GM23338 (cell line): ENCODE results near the gene PPFIBP1. TPM values are rescaled to one million over a fixed set of nuclear protein-coding genes. Genes with fewer than 3 reads are reported as not detected.

Experiments
- ATAC-seq: fragments of 200-7000 bp; cut with Tn5 transposase; 3 replicates; pipeline ENCODE4 v1.9.1; 2020
- DNase-seq: peaks from one replicate; pipeline ENCODE4 v3.0.0-alpha.2; 2015; ENCODE audit warnings: low spot score
- H2AFZ ChIP-seq: fragments of 200-600 bp; sonication (generic); 2 replicates; pipeline ENCODE4 v1.8.0; 2016; ENCODE audit warnings: antibody characterized with exemption, mild to moderate bottlenecking, moderate library complexity
- H3F3A ChIP-seq: fragments of 200-600 bp; sonication (generic); replicated peaks from 2 replicates; pipeline ENCODE4 v1.8.0; 2017; ENCODE audit warnings: antibody characterized with exemption, mixed run types, low read depth
- H3K27ac ChIP-seq: fragments of 200-600 bp; sonication (generic); 2 replicates; pipeline ENCODE4 v1.6.1; 2016; ENCODE audit warnings: low read depth
- H3K27me3 ChIP-seq: fragments of 200-600 bp; sonication (generic); 2 replicates; pipeline ENCODE4 v1.8.0; 2016; ENCODE audit warnings: mild to moderate bottlenecking, mixed run types, moderate library complexity; ENCODE audit not compliant: insufficient read depth
- H3K36me3 ChIP-seq: fragments of 200-600 bp; sonication (generic); 2 replicates; pipeline ENCODE4 v1.8.0; 2016; ENCODE audit warnings: mild to moderate bottlenecking; ENCODE audit not compliant: insufficient read depth
- H3K4me1 ChIP-seq: fragments of 200-600 bp; sonication (generic); 2 replicates; pipeline ENCODE4 v1.8.0; 2016; ENCODE audit warnings: mild to moderate bottlenecking, moderate library complexity; ENCODE audit not compliant: insufficient read depth
- H3K4me2 ChIP-seq: fragments of 200-600 bp; sonication (generic); 2 replicates; pipeline ENCODE4 v1.7.1; 2017; ENCODE audit warnings: mixed run types
- H3K4me3 ChIP-seq: fragments of 200-600 bp; sonication (generic); 2 replicates; pipeline ENCODE4 v1.6.1; 2016; ENCODE audit warnings: mixed run types
- H3K79me2 ChIP-seq: fragments of 200-600 bp; sonication (generic); replicated peaks from 2 replicates; pipeline ENCODE4 v1.8.0; 2017; ENCODE audit warnings: mild to moderate bottlenecking; ENCODE audit not compliant: insufficient read depth
- H3K9me2 ChIP-seq: fragments of 200-600 bp; sonication (generic); 2 replicates; pipeline ENCODE4 v1.8.0; 2017; ENCODE audit not compliant: insufficient read depth
- H4K20me1 ChIP-seq: fragments of 200-600 bp; sonication (generic); replicated peaks from 2 replicates; pipeline ENCODE4 v1.8.0; 2017; ENCODE audit warnings: mild to moderate bottlenecking; ENCODE audit not compliant: insufficient read depth
- H3K27ac Mint-ChIP-seq: 2 replicates; pipeline ENCODE4 v1.8.0; 2020; ENCODE audit warnings: inconsistent platforms, mild to moderate bottlenecking, moderate library complexity, mixed read lengths
- H3K27me3 Mint-ChIP-seq: 3 replicates; pipeline ENCODE4 v1.8.0; 2022; ENCODE audit warnings: low read depth, mild to moderate bottlenecking, moderate library complexity, mixed read lengths, inconsistent platforms; ENCODE audit not compliant: insufficient read depth, poor library complexity
- H3K36me3 Mint-ChIP-seq: 3 replicates; pipeline ENCODE4 v1.8.0; 2021; ENCODE audit warnings: low read depth, mild to moderate bottlenecking, inconsistent platforms, moderate library complexity, mixed read lengths
- H3K4me1 Mint-ChIP-seq: 3 replicates; pipeline ENCODE4 v1.8.0; 2020; ENCODE audit warnings: mild to moderate bottlenecking, inconsistent platforms, mixed read lengths
- H3K4me3 Mint-ChIP-seq: 3 replicates; pipeline ENCODE4 v1.8.0; 2021; ENCODE audit warnings: moderate library complexity, mild to moderate bottlenecking, inconsistent platforms, mixed read lengths
- H3K9me3 Mint-ChIP-seq: 3 replicates; pipeline ENCODE4 v1.8.0; 2020; ENCODE audit warnings: moderate library complexity, mild to moderate bottlenecking, inconsistent platforms, mixed read lengths
- CREB1 ChIP-seq: fragments of 250-450 bp; sonication (Bioruptor Pico); IDR thresholded peaks from 2 replicates; pipeline ENCODE4 v1.5.0; 2020; ENCODE audit warnings: low read depth, mild to moderate bottlenecking, moderate library complexity
- CTCF ChIP-seq, 2 experiments: fragments of 200-600 bp in 1 of 2; sonication (generic) in 1 of 2; conservative IDR thresholded peaks; 2 replicates each; pipeline versions ENCODE4 v1.5.1 to v1.6.1; 2016 to 2017; ENCODE audit warnings: antibody characterized with exemption in 2 of 2, low read depth in 2 of 2, mild to moderate bottlenecking in 2 of 2, moderate library complexity in 1 of 2
- ETS1 ChIP-seq: IDR thresholded peaks from 2 replicates; pipeline ENCODE4 v1.6.1; 2016; ENCODE audit warnings: antibody characterized with exemption
- EZH2phosphoT487 ChIP-seq: fragments of 200-600 bp; sonication (generic); IDR thresholded peaks from one replicate; pipeline ENCODE4 v1.8.1; 2018; ENCODE audit warnings: antibody characterized with exemption; ENCODE audit not compliant: unreplicated experiment
- JUNB ChIP-seq: IDR thresholded peaks from one replicate; pipeline ENCODE4 v1.6.1; 2016; ENCODE audit warnings: antibody characterized with exemption; ENCODE audit not compliant: unreplicated experiment
- NANOG ChIP-seq: IDR thresholded peaks from 2 replicates; pipeline ENCODE4 v1.6.1; 2016; ENCODE audit warnings: antibody characterized with exemption, borderline replicate concordance
- POLR2AphosphoS5 ChIP-seq: IDR thresholded peaks from 2 replicates; pipeline ENCODE4 v1.6.1; 2016; ENCODE audit warnings: antibody characterized with exemption, low read depth
- STAT1 ChIP-seq: IDR thresholded peaks from one replicate; pipeline ENCODE4 v1.6.1; 2016; ENCODE audit warnings: antibody characterized with exemption; ENCODE audit not compliant: unreplicated experiment
- ZNF331 ChIP-seq: fragments of 250-450 bp; sonication (Bioruptor Pico); IDR thresholded peaks from 2 replicates; pipeline ENCODE4 v1.5.0; 2020; ENCODE audit warnings: low read depth, mild to moderate bottlenecking, moderate library complexity
- polyA plus RNA-seq: library from polyadenylated mRNA; unstranded; fragments of >200 nt; fragmentation: Nextera tagmentation; extraction: Ambion mirVana; gene quantifications from 2 replicates; pipeline ENCODE4 v1.2.1, GENCODE V29; 2016
- total RNA-seq: library from RNA; depleted of rRNA; stranded (reverse); fragments of >200 nt; shearing (Covaris generic); gene quantifications from 2 replicates; pipeline ENCODE4 v1.2.3, GENCODE V29; 2014

Gene PPFIBP1
- total and polyA plus RNA-seq, 2 experiments from 2014 or later, result 33.2 to 41.9 TPM

GRCh38 chr12:27497446-27497845 is 26.6 kb upstream of the PPFIBP1 start:
- H3K4me3 ChIP-seq, result no peak overlapping the region
- no peaks in the 10 kb centered on the region for H3K4me1 ChIP-seq
- no peak overlapping the region for H3K27ac Mint-ChIP-seq
- H3K27me3 Mint-ChIP-seq, result no peaks in the 10 kb centered on the region
- H3K79me2 ChIP-seq, result no peaks in the 10 kb centered on the region
- no peaks in the 10 kb centered on the region for H3K36me3 Mint-ChIP-seq
- H3K27ac ChIP-seq, result no peak overlapping the region
- H3K4me3 Mint-ChIP-seq, result no peak overlapping the region
- H3K36me3 ChIP-seq, result no peaks in the 10 kb centered on the region
- H3K9me2 ChIP-seq, result no peaks in the 10 kb centered on the region
- TF ChIP-seq ZNF331 (CRISPR knock-in tag), result no peak
- TF ChIP-seq CTCF (conservative IDR thresholded peaks at IDR 0.05; ENCODE audit: low read depth in 2 of 2), result no peak
- TF ChIP-seq NANOG, result no peak
- TF ChIP-seq ETS1, result no peak
- TF ChIP-seq EZH2phosphoT487, result no peak
- no peak for TF ChIP-seq STAT1
- TF ChIP-seq POLR2AphosphoS5, result no peak
- no peak for TF ChIP-seq JUNB
- no peak overlapping the region for H2AFZ ChIP-seq
- no peaks in the 10 kb centered on the region for H3K27me3 ChIP-seq
- H3K9me3 Mint-ChIP-seq, result no peaks in the 10 kb centered on the region
- no peaks in the 10 kb centered on the region for H3F3A ChIP-seq
- H3K4me2 ChIP-seq, result no peak overlapping the region
- H4K20me1 ChIP-seq, result no peaks in the 10 kb centered on the region
- H3K4me1 Mint-ChIP-seq, result no peaks in the 10 kb centered on the region
- ATAC-seq, result no peak
- DNase-seq, result no peak

- H3K27ac Mint-ChIP-seq, result no peak overlapping the region
- H2AFZ ChIP-seq, result no peak overlapping the region
- TF ChIP-seq CREB1 (CRISPR knock-in tag) (no peak), CTCF (conservative IDR thresholded peaks at IDR 0.05; ENCODE audit: low read depth in 2 of 2) (no peak), NANOG (no peak), POLR2AphosphoS5 (no peak), JUNB (no peak)
- no peaks in the 10 kb centered on the region for H3K36me3 Mint-ChIP-seq
- no peaks in the 10 kb centered on the region for H3K4me1 Mint-ChIP-seq
- ATAC-seq, result no peak
- DNase-seq, result no peak
- no peak overlapping the region for H3K4me2 ChIP-seq
- H3K4me3 ChIP-seq, result no peak overlapping the region
- H4K20me1 ChIP-seq, result no peaks in the 10 kb centered on the region
- H3K4me3 Mint-ChIP-seq, result no peak overlapping the region
- no peaks in the 10 kb centered on the region for H3K27me3 ChIP-seq
- H3K9me2 ChIP-seq, result no peaks in the 10 kb centered on the region
- H3K36me3 ChIP-seq, result no peaks in the 10 kb centered on the region
- no peaks in the 10 kb centered on the region for H3F3A ChIP-seq
- no peaks in the 10 kb centered on the region for H3K79me2 ChIP-seq
- H3K27ac ChIP-seq, result no peak overlapping the region
- no peaks in the 10 kb centered on the region for H3K4me1 ChIP-seq
- no peaks in the 10 kb centered on the region for H3K9me3 Mint-ChIP-seq
- no peaks in the 10 kb centered on the region for H3K27me3 Mint-ChIP-seq
Measured at GRCh38 chr12:27498149-27498548, 25.9 kb upstream of the PPFIBP1 start.
